A549 (cell line): ENCODE results near the gene PTPRG.

Source experiments
- E2F6 ChIP-seq: IDR thresholded peaks from 2 replicates; pipeline ENCODE4 v1.6.1; 2012; ENCODE audit warnings: low read depth, borderline replicate concordance
- JUN ChIP-seq, 2 experiments: fragments of >200 bp; sonication (Bioruptor Twin); formaldehyde crosslinking; IDR thresholded peaks; 2 replicates in 1 of 2; 3 replicates in 1 of 2; pipeline ENCODE4 v1.6.1; 2016 to 2017
- JUNB ChIP-seq: fragments of >200 bp; sonication (Bioruptor Twin); formaldehyde crosslinking; IDR thresholded peaks from 2 replicates; pipeline ENCODE4 v1.6.1; 2016
- POLR2A ChIP-seq: IDR thresholded peaks from 2 replicates; pipeline ENCODE4 v1.6.1; 2012; ENCODE audit warnings: mild to moderate bottlenecking, low read length
- TF ChIP-seq, protein P1 (sequence below): IDR thresholded peaks from 2 replicates; pipeline ENCODE4 v1.6.1; 2012
- TF ChIP-seq, protein P2 (sequence below): fragments of >200 bp; sonication (Bioruptor Twin); formaldehyde crosslinking; IDR thresholded peaks from 3 replicates; pipeline ENCODE4 v1.5.1; 2016
- TF ChIP-seq, protein P3 (sequence below): fragments of 200-600 bp; sonication (generic); IDR thresholded peaks from 2 replicates; pipeline ENCODE4 v1.6.1; 2016; ENCODE audit warnings: antibody characterized with exemption, mild to moderate bottlenecking, moderate library complexity

- TF ChIP-seq, protein P1, sequence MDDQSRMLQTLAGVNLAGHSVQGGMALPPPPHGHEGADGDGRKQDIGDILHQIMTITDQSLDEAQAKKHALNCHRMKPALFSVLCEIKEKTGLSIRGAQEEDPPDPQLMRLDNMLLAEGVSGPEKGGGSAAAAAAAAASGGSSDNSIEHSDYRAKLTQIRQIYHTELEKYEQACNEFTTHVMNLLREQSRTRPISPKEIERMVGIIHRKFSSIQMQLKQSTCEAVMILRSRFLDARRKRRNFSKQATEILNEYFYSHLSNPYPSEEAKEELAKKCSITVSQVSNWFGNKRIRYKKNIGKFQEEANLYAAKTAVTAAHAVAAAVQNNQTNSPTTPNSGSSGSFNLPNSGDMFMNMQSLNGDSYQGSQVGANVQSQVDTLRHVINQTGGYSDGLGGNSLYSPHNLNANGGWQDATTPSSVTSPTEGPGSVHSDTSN = no peak
- TF ChIP-seq, protein P2, sequence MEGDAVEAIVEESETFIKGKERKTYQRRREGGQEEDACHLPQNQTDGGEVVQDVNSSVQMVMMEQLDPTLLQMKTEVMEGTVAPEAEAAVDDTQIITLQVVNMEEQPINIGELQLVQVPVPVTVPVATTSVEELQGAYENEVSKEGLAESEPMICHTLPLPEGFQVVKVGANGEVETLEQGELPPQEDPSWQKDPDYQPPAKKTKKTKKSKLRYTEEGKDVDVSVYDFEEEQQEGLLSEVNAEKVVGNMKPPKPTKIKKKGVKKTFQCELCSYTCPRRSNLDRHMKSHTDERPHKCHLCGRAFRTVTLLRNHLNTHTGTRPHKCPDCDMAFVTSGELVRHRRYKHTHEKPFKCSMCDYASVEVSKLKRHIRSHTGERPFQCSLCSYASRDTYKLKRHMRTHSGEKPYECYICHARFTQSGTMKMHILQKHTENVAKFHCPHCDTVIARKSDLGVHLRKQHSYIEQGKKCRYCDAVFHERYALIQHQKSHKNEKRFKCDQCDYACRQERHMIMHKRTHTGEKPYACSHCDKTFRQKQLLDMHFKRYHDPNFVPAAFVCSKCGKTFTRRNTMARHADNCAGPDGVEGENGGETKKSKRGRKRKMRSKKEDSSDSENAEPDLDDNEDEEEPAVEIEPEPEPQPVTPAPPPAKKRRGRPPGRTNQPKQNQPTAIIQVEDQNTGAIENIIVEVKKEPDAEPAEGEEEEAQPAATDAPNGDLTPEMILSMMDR = no peak
- TF ChIP-seq, protein P3, sequence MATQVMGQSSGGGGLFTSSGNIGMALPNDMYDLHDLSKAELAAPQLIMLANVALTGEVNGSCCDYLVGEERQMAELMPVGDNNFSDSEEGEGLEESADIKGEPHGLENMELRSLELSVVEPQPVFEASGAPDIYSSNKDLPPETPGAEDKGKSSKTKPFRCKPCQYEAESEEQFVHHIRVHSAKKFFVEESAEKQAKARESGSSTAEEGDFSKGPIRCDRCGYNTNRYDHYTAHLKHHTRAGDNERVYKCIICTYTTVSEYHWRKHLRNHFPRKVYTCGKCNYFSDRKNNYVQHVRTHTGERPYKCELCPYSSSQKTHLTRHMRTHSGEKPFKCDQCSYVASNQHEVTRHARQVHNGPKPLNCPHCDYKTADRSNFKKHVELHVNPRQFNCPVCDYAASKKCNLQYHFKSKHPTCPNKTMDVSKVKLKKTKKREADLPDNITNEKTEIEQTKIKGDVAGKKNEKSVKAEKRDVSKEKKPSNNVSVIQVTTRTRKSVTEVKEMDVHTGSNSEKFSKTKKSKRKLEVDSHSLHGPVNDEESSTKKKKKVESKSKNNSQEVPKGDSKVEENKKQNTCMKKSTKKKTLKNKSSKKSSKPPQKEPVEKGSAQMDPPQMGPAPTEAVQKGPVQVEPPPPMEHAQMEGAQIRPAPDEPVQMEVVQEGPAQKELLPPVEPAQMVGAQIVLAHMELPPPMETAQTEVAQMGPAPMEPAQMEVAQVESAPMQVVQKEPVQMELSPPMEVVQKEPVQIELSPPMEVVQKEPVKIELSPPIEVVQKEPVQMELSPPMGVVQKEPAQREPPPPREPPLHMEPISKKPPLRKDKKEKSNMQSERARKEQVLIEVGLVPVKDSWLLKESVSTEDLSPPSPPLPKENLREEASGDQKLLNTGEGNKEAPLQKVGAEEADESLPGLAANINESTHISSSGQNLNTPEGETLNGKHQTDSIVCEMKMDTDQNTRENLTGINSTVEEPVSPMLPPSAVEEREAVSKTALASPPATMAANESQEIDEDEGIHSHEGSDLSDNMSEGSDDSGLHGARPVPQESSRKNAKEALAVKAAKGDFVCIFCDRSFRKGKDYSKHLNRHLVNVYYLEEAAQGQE = no peak
- TF ChIP-seq POLR2A = no peak
- TF ChIP-seq JUNB = no peak
- TF ChIP-seq JUN (IDR thresholded peaks at IDR 0.05) = no peak
- no peak for TF ChIP-seq E2F6
Observed at GRCh38 chr3:61810953-61811497, 249.7 kb downstream of the PTPRG start.
